Aorta (tissue), 5 donors: ENCODE measurements around the gene TOB1. TPM values are rescaled to one million over a fixed set of nuclear protein-coding genes. Genes with fewer than 3 reads are reported as not detected.

Experiments
- ATAC-seq: fragments of 200-7000 bp; cut with Tn5 transposase; one replicate; pipeline ENCODE4 v1.9.1; 2022; ENCODE audit warnings: moderate library complexity; ENCODE audit not compliant: low FRiP score
- DNase-seq, 2 donors: peaks; one replicate each; pipeline ENCODE4 v3.0.0-alpha.2; 2020
- H3K27ac ChIP-seq, 2 donors: one replicate each; pipeline ENCODE4 v1.5.1; 2013; ENCODE audit warnings: low read length in 2 of 2, mild to moderate bottlenecking in 2 of 2, moderate library complexity in 2 of 2, control low read depth in 1 of 2, inconsistent platforms in 1 of 2, low read depth in 1 of 2
- H3K27me3 ChIP-seq, 2 donors: one replicate each; pipeline ENCODE4 v1.6.1; 2013; ENCODE audit warnings: control low read depth in 1 of 2, low read length in 1 of 2, mild to moderate bottlenecking in 1 of 2, moderate library complexity in 1 of 2; ENCODE audit not compliant: insufficient read depth in 2 of 2, control insufficient read depth in 1 of 2
- H3K36me3 ChIP-seq, 2 donors: one replicate each; pipeline ENCODE4 v1.6.1; 2013; ENCODE audit warnings: control low read depth in 1 of 2, low read length in 1 of 2, mild to moderate bottlenecking in 1 of 2; ENCODE audit not compliant: insufficient read depth in 2 of 2, control insufficient read depth in 1 of 2
- H3K4me1 ChIP-seq, 2 donors: one replicate each; pipeline ENCODE4 v1.6.1; 2013; ENCODE audit warnings: low read length in 2 of 2, control low read depth in 1 of 2, mild to moderate bottlenecking in 1 of 2, moderate library complexity in 1 of 2; ENCODE audit not compliant: insufficient read depth in 2 of 2, control insufficient read depth in 1 of 2
- H3K4me3 ChIP-seq, 2 donors: one replicate each; pipeline ENCODE4 v1.5.1; 2013; ENCODE audit warnings: low read length in 2 of 2, control low read depth in 1 of 2, mild to moderate bottlenecking in 1 of 2
- H3K9me3 ChIP-seq: one replicate; pipeline ENCODE4 v1.6.1; 2013; ENCODE audit warnings: mild to moderate bottlenecking, low read length; ENCODE audit not compliant: control insufficient read depth
- WGBS, 2 donors: extraction: QIAGEN DNeasy Blood & Tissue Kit; methylation state at CpG; one replicate each; pipeline ENCODE4 v1.1.7; 2013; 5-methylcytosine and 5-hydroxymethylcytosine counted together
- intact Hi-C, 2 donors: fragments of 100-400 bp; cut with DNase I; formaldehyde crosslinking; loops; one replicate each; pipeline versions ENCODE4 v1.14.2 to v1.15.0; 2022
- polyA plus RNA-seq, 2 donors: library from polyadenylated mRNA; stranded (reverse); fragments of 200-250 nt; gene quantifications; one replicate each; pipeline ENCODE4 v1.2.3, GENCODE V29; 2013
- total RNA-seq, 2 donors: library from RNA; stranded (reverse); fragmentation: NEBNext Ultra II Directional; extraction: Animal tissue kit (Norgen Biotek cat#: 25700); gene quantifications; one replicate each; pipeline ENCODE4 v1.2.1, GENCODE V29; 2021
- donor health status: healthy with polysubstance abuse.
- donor health status: Bipolar disorder and iron deficiency.
- donor health status: DM: no; HTN: no; CAD: no.
- donor health status: DM: no; HTN: no; CAD: no.
- donor health status: DM: yes; HTN: yes; CAD: no.

The TOB1 gene
- total and polyA plus RNA-seq, 4 donors = 24.0 to 55.2 (median 40.9) TPM

DNA sequence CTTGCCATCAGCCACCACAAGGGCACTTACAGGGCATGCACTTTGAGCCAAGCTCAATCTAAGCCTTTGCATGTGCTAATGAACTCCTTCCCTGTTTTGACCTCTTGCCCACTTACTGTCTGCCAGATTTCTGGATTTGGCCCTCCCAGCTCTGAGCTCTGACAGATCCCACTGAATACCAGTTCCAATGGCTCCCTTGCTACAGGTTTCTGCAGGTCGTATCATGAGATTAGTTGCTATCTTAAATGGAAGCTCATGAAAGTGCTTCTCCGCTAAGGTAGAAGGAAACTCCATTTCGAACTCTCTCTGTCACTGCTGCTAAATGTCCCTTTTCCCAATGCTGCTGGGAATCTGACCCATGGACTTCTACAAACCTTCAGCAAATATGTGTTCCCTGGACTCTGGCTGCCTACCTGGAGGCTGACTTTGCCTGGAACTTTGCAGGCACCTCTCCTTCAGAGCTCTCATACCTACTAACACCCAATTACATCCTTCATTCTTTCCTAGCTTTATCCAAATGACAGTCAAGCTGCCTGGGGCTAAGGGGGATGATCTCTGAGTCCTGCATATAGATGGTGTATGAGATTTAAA lies 23.5 kb upstream of the TOB1 start:
- WGBS, 2 donors = 93% methylated on average over 3 of the region's 3 CpGs
- intact Hi-C loops = no loop called here
- DNase-seq (no peak), ATAC-seq (no peak)
- Histone ChIP-seq H3K27me3 (no peaks in the 10 kb centered on the region), H3K27ac (no peak overlapping the region), H3K36me3 (no peaks in the 10 kb centered on the region), H3K4me1 (no peaks in the 10 kb centered on the region), H3K4me3 (no peak overlapping the region), H3K9me3 (no peaks in the 10 kb centered on the region)

DNA sequence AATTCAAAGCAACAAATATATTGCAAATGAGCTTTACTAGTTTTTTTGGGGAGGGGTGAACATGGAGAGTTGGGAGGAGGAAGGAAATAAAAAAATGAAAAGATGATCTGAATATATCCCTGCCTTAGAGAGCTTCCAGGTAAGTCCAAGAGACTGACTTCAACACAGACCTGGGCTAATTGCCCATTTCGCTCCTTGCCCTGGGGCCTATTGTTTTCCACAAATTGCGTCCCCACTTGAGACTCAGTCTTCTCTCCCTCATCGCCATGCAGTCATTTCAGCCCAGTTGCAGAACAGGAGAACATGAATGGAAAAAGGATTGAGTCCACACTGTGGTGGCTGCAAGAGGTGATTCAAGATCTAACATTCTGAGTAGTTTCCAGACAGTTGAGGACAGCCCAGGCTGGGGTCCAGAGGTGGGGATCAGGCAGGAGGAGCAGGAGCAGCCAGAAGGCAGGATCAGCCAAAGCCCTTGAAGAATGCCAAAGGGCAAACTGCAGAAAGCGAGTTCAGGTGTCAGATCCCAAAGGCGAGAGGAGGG lies 21.6 kb upstream of the TOB1 start:
- DNase-seq (no peak), ATAC-seq (no peak)
- 97% methylated on average over 5 of the region's 5 CpGs for WGBS, 2 donors
- Histone ChIP-seq H3K27me3 (no peaks in the 10 kb centered on the region), H3K27ac (no peak overlapping the region), H3K36me3 (no peaks in the 10 kb centered on the region), H3K9me3 (no peaks in the 10 kb centered on the region), H3K4me3 (no peak overlapping the region), H3K4me1 (no peaks in the 10 kb centered on the region)
- intact Hi-C loops = no loop called here

DNA sequence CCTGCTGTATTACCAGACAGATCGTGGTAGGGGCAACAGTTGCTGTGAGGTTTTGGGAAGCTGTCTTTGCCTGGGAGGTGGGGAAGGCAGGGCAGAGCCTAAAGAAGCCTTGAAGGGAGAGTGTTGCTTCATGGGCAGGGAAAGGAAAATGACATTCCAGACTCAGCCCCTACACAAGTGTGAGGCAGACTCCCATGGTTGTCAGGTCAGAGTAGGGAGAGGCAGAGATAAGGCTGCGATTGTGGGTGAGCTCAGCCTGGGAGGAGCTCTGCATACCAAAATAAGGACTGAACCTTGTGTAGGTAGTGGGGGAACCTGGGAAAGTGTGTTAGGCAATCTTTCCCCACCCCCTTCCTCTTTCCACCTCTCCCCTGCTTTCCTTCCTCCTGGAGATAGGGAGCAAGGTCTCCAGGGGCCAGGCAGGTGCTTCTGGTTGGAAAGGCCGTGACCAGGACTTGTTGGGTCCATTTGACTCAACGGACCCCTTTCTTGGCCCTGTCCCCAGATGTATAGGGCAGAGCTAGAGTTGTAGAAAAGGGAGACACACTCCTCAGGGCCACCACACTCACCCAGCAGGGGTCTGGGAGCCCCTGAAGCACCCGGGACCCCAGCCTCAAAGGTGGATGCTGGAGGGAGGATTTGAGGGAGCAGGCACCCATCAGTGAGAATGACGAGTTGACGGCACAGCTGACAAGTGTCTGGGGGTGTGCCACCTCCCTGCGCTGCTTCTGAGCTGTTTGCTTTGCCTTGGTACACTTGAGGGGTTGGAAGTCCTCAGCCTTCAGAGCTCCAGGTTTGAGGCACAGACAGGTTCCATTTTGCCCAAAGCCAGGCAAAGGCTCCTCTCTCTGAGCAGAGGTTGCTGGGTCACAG lies 18.5 kb upstream of the TOB1 start:
- ATAC-seq = no peak
- intact Hi-C loops = no loop called here
- no peak overlapping the region for H3K4me3 ChIP-seq
- no peaks in the 10 kb centered on the region for H3K27me3 ChIP-seq
- 82 to 86% methylated on average over 8 of the region's 8 CpGs for WGBS, 2 donors
- no peaks in the 10 kb centered on the region for H3K36me3 ChIP-seq
- H3K27ac ChIP-seq = no peak overlapping the region
- no peak for DNase-seq
- no peaks in the 10 kb centered on the region for H3K4me1 ChIP-seq
- no peaks in the 10 kb centered on the region for H3K9me3 ChIP-seq

DNA sequence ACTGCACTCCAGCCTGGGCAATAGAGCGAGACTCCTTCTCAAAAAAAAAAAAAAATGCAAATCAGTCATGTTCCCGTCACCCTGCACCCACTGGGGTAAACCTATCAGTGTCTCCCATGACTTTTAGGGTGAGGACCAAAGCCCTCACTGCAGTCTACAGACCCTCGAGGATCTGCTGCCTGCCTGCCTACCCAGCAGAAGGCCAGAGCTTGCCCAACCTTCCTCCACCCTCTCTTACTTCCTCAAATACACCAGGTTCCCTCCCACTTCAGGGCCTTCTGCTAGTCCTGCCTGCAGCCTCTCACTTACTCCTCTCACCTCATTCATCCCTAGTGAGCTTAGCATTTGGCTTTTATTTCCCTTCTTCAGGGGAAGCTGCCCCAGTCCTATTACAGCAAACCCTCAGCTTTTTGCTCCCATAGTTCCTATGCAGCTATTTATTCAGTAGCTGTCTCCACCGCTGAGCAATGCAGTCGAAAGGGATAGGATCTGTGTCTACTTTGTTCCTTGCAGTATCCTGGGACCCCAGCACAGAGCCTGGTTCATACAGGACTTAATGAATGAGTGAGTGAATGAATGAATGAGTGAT lies 17.8 kb upstream of the TOB1 start:
- Histone ChIP-seq H3K4me1 (no peaks in the 10 kb centered on the region), H3K36me3 (no peaks in the 10 kb centered on the region), H3K4me3 (no peak overlapping the region), H3K27me3 (no peaks in the 10 kb centered on the region), H3K27ac (no peak overlapping the region), H3K9me3 (no peaks in the 10 kb centered on the region)
- WGBS, 2 donors = 82 to 83% methylated on average over 5 of the region's 5 CpGs
- ATAC-seq (no peak), DNase-seq (no peak)
- intact Hi-C loops = no loop called here

DNA sequence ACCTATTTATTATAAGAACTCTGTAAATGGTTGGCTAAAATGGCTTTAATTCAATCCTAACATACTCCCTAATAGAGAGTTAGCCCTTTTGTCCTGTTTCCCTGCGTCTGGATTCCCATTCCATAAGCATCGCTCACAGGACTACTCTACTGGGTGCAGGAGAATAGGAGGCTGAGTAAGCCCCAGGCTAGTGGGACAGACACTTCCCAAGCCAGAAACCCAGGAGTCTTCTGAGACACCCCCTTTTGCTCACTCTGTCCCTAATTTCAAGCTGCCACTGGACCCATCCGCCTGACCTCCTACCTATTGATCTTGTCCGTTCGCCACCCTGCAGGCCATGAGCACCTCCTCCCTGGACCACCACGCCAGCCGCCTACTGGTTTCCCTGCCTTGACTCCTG lies 16.7 kb upstream of the TOB1 start:
- 89 to 93% methylated on average over 7 of the region's 7 CpGs for WGBS, 2 donors
- H3K4me1 ChIP-seq = no peaks in the 10 kb centered on the region
- DNase-seq (no peak), ATAC-seq (no peak)
- H3K27me3 ChIP-seq = no peaks in the 10 kb centered on the region
- H3K36me3 ChIP-seq = no peaks in the 10 kb centered on the region
- H3K4me3 ChIP-seq = no peak overlapping the region
- intact Hi-C loops = no loop called here
- no peaks in the 10 kb centered on the region for H3K9me3 ChIP-seq
- no peak overlapping the region for H3K27ac ChIP-seq

DNA sequence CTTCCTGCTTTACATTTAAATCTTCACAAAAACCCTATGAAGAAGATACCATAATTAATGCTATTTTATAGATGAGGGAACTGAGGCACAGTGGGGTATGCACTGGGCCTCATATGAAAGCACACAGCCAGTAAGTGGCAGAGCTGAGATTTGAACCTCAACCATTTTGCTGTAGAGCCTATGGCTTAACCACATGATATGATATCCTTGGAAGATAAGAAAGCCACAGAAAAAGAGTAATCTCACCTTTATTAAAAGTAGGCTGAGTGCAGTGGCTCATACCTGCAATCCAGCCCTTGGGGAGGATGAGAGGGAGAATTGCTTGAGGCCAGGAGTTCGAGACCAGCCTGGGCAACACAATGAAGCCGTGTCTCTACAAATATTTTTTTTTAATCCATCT lies 15.0 kb upstream of the TOB1 start:
- ATAC-seq = no peak
- intact Hi-C loops = no loop called here
- WGBS, 2 donors = 95 to 98% methylated on average over 2 of the region's 2 CpGs
- no peak overlapping the region for H3K4me3 ChIP-seq
- no peaks in the 10 kb centered on the region for H3K36me3 ChIP-seq
- no peaks in the 10 kb centered on the region for H3K9me3 ChIP-seq
- DNase-seq = no peak
- no peaks in the 10 kb centered on the region for H3K27me3 ChIP-seq
- no peaks in the 10 kb centered on the region for H3K4me1 ChIP-seq
- no peak overlapping the region for H3K27ac ChIP-seq

DNA sequence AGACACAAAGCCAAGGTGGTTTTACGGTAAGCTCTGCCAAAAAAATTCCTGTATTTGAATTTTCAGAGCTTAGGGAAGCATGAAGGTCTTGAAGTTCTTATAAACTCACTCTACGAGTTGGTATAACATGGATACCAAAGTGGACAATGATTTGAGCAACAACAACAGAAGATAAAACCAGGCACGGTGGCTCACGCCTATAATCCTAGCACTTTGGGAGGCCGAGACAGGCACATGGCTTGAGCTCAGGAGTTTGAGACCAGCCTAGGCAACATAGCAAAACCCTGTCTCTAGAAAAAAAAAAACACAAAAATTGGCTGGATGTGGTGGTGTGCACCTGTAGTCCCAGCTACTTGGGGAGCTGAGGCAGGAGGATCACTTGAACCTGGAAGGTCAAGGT lies 12.9 kb upstream of the TOB1 start:
- DNase-seq (no peak), ATAC-seq (no peak)
- H3K27me3 ChIP-seq = no peaks in the 10 kb centered on the region
- 97% methylated on average over 5 of the region's 5 CpGs for WGBS, 2 donors
- H3K27ac ChIP-seq = no peak overlapping the region
- no peak overlapping the region for H3K4me3 ChIP-seq
- H3K4me1 ChIP-seq = no peaks in the 10 kb centered on the region
- no peaks in the 10 kb centered on the region for H3K9me3 ChIP-seq
- no peaks in the 10 kb centered on the region for H3K36me3 ChIP-seq
- intact Hi-C loops = no loop called here

DNA sequence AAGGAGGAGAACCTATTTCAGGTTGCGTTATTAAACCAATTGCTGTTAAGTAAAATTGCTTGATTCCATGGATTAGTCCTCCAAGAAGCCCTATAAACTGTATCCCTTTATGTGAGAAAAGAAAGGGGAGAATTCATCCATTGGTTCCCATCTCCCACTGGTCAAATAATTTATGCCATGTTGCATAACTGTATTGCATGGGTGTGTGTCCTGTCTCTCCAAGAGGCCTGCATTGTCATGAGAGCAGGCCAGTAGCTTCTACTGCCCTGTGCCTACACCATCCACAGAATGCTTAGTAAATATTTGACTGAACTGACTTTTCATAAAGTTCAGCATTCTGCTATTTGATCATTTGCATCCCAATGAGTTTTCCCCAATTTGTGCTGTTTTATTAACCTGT lies 11.7 kb upstream of the TOB1 start:
- WGBS, 2 donors = 97 to 100% methylated on average over 1 of the region's 1 CpG

More for the DNA sequence above, 11.7 kb upstream of the TOB1 start:
- Histone ChIP-seq H3K27me3 (no peaks in the 10 kb centered on the region), H3K27ac (no peak overlapping the region), H3K9me3 (no peaks in the 10 kb centered on the region), H3K36me3 (no peaks in the 10 kb centered on the region), H3K4me1 (no peaks in the 10 kb centered on the region), H3K4me3 (no peak overlapping the region)
- DNase-seq (no peak), ATAC-seq (no peak)
- intact Hi-C loops = no loop called here
